ENCODE measurements around the gene CATSPERB.
"Not testable (repeated sequence)": the region's sequence is repeated elsewhere in the genome, so short reads cannot be mapped to it uniquely, and the experiment has no call there.

CATSPERB gene

GRCh38 chr14:91573894-91574837, 157.7 kb downstream of the CATSPERB start:
- no peak for TF ChIP-seq CTCF (conservative IDR thresholded peaks at IDR 0.05; ENCODE audit: low read depth, low read length)
- peak overlapping the region; percentile 54 for H3K4me3 ChIP-seq (ENCODE audit: low read length)
- peak; percentile 11 for DNase-seq (ENCODE audit: low read depth)

GRCh38 chr14:91573528-91573893, 158.4 kb downstream of the CATSPERB start:
- TF ChIP-seq CTCF (conservative IDR thresholded peaks at IDR 0.05; ENCODE audit: low read depth, low read length) = no peak
- H3K4me3 ChIP-seq (ENCODE audit: low read length) = peak overlapping the region; percentile 54
- no peak for DNase-seq (ENCODE audit: low read depth)

GRCh38 chr14:91570021-91570420, 161.9 kb downstream of the CATSPERB start:
- DNase-seq (ENCODE audit: low read depth) = no peak
- no peak overlapping the region for H3K4me3 ChIP-seq (ENCODE audit: low read length)
- no peak for TF ChIP-seq CTCF (conservative IDR thresholded peaks at IDR 0.05; ENCODE audit: low read depth, low read length)

GRCh38 chr14:91569301-91569700, 162.6 kb downstream of the CATSPERB start:
- H3K4me3 ChIP-seq (ENCODE audit: low read length) = no peak overlapping the region
- DNase-seq (ENCODE audit: low read depth) = no peak
- TF ChIP-seq CTCF (conservative IDR thresholded peaks at IDR 0.05; ENCODE audit: low read depth, low read length) = no peak

GRCh38 chr14:91568626-91569025, 163.3 kb downstream of the CATSPERB start:
- DNase-seq (ENCODE audit: low read depth) = no peak
- H3K4me3 ChIP-seq (ENCODE audit: low read length) = no peak overlapping the region
- TF ChIP-seq CTCF (conservative IDR thresholded peaks at IDR 0.05; ENCODE audit: low read depth, low read length) = no peak

- not testable (repeated sequence) for DNase-seq (ENCODE audit: low read depth)
Measured at GRCh38 chr14:91567827-91568226, 164.1 kb downstream of the CATSPERB start.

GRCh38 chr14:91555531-91555930, 176.4 kb downstream of the CATSPERB start:
- no peak for DNase-seq (ENCODE audit: low read depth)
- no peak for TF ChIP-seq CTCF (conservative IDR thresholded peaks at IDR 0.05; ENCODE audit: low read depth, low read length)
- H3K4me3 ChIP-seq (ENCODE audit: low read length) = no peak overlapping the region

More at GRCh38 chr14:91567827-91568226, 164.1 kb downstream of the CATSPERB start:
- H3K4me3 ChIP-seq (ENCODE audit: low read length) = not testable (repeated sequence)
